ENCODE measurements around the gene NUFIP2.
"Not testable (repeated sequence)": the region's sequence is repeated elsewhere in the genome, so short reads cannot be mapped to it uniquely, and the experiment has no call there.

The NUFIP2 gene

GRCh38 chr17:29293890-29294579 is at the start of gene NUFIP2:
Gene NUFIP2 (minus strand): TSS chr17:29294148. CDS start chr17:29294059, 89 bp downstream.
- peak; percentile 99 for DNase-seq

GRCh38 chr17:29342158-29342765 is 48.3 kb upstream of the NUFIP2 start:
- DNase-seq: no peak

- no peak for DNase-seq
Observed at GRCh38 chr17:29341726-29342125, 47.8 kb upstream of the NUFIP2 start.

- DNase-seq: not testable (repeated sequence)
Observed at GRCh38 chr17:29339016-29339415, 45.1 kb upstream of the NUFIP2 start.

GRCh38 chr17:29331708-29332085 is 37.7 kb upstream of the NUFIP2 start:
- no peak for DNase-seq

GRCh38 chr17:29331075-29331707 is 37.2 kb upstream of the NUFIP2 start:
- DNase-seq: no peak

- no peak for DNase-seq
Observed at GRCh38 chr17:29327412-29327811, 33.5 kb upstream of the NUFIP2 start.

GRCh38 chr17:29326023-29326813 is 32.3 kb upstream of the NUFIP2 start:
- no peak for DNase-seq

- no peak for DNase-seq
Observed at GRCh38 chr17:29322363-29322762, 28.4 kb upstream of the NUFIP2 start.

- no peak for DNase-seq
Observed at GRCh38 chr17:29303386-29303785, 9.4 kb upstream of the NUFIP2 start.

- DNase-seq: no peak
Observed at GRCh38 chr17:29299031-29299430, 5.1 kb upstream of the NUFIP2 start.

GRCh38 chr17:29295420-29295819 is 1.5 kb upstream of the NUFIP2 start:
- DNase-seq: no peak

- no peak for DNase-seq
Observed at GRCh38 chr17:29294580-29294900, 592 bp upstream of the NUFIP2 start.

- peak; percentile 58 for DNase-seq
Observed at GRCh38 chr17:29292992-29293889, 707 bp downstream of the NUFIP2 start.

- DNase-seq: peak; percentile 73
Observed at GRCh38 chr17:29292071-29292991, 1.6 kb downstream of the NUFIP2 start.

- peak; percentile 83 for DNase-seq
Observed at GRCh38 chr17:29291163-29291752, 2.7 kb downstream of the NUFIP2 start.

GRCh38 chr17:29289852-29290251 is 4.1 kb downstream of the NUFIP2 start:
- DNase-seq: no peak

- no peak for DNase-seq
Observed at GRCh38 chr17:29283961-29284360, 10.0 kb downstream of the NUFIP2 start.

GRCh38 chr17:29283496-29283895 is 10.5 kb downstream of the NUFIP2 start:
- DNase-seq: peak; percentile 28

- DNase-seq: no peak
Observed at GRCh38 chr17:29279397-29280070, 14.4 kb downstream of the NUFIP2 start.
